GM21528 (cell line): Measurements from ENCODE around the gene APLN.

Experiments
- ATAC-seq: cut with Tn5 transposase; IDR thresholded peaks from one replicate; pipeline ENCODE4 v1.9.1; 2021; ENCODE audit warnings: mild to moderate bottlenecking, moderate library complexity; ENCODE audit not compliant: unreplicated experiment, low FRiP score

The APLN gene

DNA sequence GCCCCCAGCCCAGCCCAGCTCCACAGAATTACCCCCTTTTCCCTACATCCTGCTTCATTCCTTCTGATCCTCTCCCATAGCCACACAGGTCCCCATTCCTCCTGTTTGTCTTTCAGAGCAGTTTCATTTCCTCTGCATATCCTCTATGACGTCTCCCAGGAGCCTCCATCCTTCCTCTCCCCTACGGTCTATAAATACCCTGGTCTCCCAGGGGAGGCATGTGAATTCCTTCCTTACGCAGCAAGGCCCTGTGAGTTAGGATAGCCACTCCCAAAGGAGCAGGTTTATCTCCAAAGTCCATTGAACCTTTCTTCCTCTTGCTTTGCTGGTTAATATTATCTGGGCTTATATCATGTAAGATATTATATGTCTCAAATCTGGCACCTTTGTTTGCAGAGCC is 8.4 kb upstream of the APLN start:
- no peak for ATAC-seq

DNA sequence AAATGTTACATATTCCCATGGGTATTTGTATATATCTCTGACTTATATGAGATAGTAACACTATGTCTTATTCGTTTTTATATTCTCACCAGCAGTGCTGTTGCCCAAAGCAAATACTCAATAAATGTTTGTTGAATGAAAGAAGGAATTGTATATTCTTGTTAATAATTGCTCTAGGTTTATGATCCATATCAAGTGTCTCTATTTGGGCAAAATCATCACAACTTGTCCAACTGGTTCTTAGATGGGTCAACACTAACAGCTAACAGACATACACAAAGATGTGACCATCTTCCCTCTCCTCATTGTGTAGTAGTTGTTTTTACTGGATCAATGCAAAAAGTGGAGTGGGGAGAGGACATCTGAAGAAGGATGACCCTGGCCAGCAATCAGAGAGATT is 6.6 kb upstream of the APLN start:
- ATAC-seq: no peak

- no peak for ATAC-seq
These were observed 5.1 kb upstream of the APLN start for GRCh38 chrX:129659861-129660260.

- ATAC-seq: no peak
These were observed 4.4 kb upstream of the APLN start for GRCh38 chrX:129659141-129659540.

- ATAC-seq: no peak
These were observed 3.7 kb upstream of the APLN start for GRCh38 chrX:129658429-129658828.

DNA sequence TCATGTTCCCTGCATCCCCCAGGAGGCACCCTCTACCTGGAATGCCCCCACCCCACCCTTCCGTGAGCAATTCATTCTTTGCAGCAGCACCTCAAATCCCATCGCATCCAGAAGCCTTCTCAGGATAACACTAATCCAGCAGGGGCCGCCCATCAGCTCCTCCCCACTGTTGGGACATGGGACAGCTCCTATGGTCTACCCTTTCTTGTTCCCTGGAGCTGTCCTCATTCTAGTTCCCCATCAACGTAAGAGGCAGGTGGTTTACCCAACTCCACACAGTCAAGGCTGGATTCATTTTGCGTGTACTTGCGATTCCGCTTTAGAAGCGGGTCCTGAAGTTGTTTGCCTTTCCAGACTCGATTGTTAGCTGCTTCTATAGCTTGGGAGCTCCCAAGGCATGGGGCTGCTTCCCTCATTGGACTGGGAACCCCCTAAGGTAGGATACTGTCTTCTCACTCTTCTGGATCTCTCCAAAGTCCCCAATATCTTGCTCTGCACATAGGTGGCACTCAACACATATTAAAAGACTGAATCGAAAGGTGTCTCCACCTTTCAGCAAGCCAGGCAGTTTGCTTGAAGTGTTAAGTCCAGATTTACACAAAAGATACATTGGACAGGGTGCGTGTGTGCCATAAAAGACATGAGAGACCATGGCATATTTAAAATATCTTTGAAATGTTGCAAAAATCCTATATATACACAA is 942 bp upstream of the APLN start:
- ATAC-seq: no peak

GRCh38 chrX:129653971-129654651 is 645 bp downstream of the APLN start:
- no peak for ATAC-seq

GRCh38 chrX:129653181-129653970 is 1.4 kb downstream of the APLN start:
- ATAC-seq: no peak

- ATAC-seq: no peak
These were observed 2.1 kb downstream of the APLN start for GRCh38 chrX:129652565-129653169.

DNA sequence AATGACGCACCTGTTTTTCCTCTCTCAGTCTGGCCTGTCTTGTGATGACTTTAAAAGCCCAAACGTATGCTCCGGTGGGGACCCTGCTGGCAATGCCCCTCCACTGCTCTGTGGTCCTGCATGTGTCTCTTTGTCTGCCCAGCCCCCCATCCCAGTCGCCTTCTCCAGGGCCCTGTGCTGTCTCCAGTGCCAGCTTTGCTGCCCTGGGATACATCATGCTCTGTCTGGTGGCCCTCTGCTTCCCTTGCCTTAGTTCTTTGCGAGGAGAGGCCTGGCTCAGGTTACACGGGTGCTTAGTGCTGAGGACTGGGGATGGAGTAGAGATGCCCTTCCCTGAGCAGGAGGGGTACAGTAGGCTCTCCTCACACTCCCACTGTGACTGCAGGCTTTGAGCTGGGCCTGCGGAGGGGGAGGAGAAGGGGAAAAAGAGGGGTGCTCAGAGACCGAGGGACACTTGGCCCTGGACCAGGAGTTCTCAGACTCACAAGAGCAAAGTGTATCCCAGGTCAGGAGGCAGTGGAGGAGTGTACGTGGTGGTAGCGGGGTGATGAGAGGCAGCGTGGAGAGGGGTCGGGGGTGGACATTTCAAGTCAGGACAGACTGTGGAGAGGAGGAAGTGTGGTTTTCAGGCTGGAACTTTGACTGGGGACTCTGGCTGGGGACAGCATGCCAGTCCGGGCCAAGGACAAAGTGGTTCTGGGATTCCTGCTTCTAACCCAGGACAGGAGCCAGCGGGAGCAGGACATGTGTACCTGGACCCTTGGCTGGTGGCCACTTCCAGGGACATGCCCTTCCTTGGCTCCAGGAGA is 2.8 kb downstream of the APLN start:
- no peak for ATAC-seq

DNA sequence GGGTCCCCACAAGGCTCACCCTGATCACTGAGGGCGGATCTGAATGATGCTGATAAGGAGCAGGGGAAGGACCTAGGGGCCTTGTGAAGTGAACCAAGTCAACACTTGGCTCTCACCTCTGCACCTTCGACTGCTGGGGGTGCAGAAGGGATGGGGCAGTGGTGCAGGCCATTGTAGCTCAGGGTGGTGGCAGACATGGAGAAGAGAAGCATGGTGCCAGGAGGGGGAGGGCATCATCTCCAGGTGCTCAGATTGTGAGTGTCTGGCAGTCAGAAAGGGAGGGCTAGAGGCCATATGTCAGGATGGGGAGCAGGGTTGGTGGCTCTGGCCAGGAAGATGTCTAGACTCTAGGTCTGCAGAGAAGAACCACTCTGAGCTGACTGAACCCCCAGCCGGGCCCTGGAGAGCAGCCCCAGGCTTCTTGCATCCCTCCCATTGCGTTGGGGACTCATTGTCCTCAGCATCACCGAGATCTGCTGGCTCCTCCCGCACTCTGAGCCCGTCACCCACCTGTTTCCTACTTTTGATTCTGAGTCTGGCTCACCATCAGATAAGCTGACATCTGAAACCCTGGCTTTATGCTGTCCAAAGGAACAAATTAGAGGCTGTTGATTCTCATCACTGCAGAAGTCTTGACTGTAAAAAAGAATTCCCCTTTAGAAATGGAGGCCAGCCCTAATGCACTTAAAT is 3.8 kb downstream of the APLN start:
- ATAC-seq: no peak

- no peak for ATAC-seq
These were observed 4.5 kb downstream of the APLN start for GRCh38 chrX:129650183-129650689.

GRCh38 chrX:129649268-129650182 is 5.2 kb downstream of the APLN start:
- no peak for ATAC-seq

- ATAC-seq: no peak
These were observed 6.1 kb downstream of the APLN start for GRCh38 chrX:129648514-129649267.

DNA sequence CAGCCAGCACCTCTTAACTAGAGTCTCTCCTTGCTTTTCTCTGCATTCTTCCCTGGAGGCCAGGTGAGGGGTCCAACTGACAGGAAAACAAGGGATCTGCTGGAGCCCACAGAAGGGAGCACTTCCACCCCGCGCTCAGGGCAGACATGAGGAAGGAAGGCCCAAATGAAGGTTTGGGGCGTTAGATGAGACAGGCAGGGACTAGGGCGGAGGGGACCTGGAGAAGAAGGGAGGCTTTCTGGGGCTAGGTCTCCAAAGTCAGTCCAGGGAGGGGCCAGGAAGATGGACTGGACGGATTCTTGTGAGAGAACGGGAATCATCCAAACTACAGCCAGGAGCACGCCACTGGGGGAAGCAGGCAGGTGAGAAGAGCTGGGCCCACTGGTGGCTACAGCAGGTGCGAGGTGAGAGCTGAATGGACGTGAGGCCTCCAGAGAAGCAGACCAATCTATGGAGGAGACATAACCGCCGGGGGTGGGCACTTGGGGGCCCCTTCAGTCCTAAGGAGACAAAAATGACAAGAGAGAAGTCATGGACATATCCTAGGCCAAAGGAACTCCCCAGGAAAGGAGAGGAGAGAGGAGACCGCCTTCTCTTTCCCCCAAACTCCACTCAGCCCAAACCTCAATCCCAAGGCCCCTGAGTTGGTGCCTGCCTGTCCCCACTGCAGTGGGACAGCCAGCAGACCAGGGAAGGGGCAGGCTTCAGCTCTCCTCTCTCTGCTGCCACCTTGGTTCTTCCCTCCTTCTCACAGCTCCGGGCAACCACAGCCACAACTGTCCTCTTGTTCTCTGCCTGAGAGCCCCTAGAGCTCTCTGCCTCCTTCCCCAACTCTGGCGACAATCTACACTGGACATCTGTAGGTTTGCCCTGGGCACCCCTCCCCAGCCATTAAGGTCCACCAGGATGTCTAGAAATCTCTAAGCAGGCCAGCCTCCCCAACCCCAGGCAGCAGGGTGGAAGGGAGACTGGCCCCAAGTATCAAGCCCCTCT is 7.0 kb downstream of the APLN start:
- no peak for ATAC-seq

GRCh38 chrX:129646566-129647417 is 8.0 kb downstream of the APLN start:
- ATAC-seq: no peak
